ENCODE measurements around the gene RAD51B. TPM values are rescaled to one million over a fixed set of nuclear protein-coding genes. Genes with fewer than 3 reads are reported as not detected.

RAD51B gene
- total RNA-seq, 1 experiment from 2014 or later = 20.0 TPM

- Histone ChIP-seq H3K27ac (ENCODE audit: low read depth, low read length) (no peak overlapping the region), H2AFZ (ENCODE audit: low read depth, low read length, poor library complexity, severe bottlenecking) (no peak overlapping the region), H3K79me2 (ENCODE audit: insufficient read depth, low read length) (no peaks in the 10 kb centered on the region), H3K9me3 (ENCODE audit: control insufficient read depth in 1 of 2, insufficient read depth in 1 of 2, low read depth in 1 of 2, low read length in 2 of 2) (no peaks in the 10 kb centered on the region), H3K4me2 (ENCODE audit: low read length) (no peak overlapping the region), H3K36me3 (ENCODE audit: control insufficient read depth in 1 of 2, insufficient read depth in 2 of 2, low read length in 2 of 2) (no peaks in the 10 kb centered on the region), H3K9me2 (ENCODE audit: insufficient read depth) (no peaks in the 10 kb centered on the region), H4K20me1 (ENCODE audit: insufficient read depth) (no peaks in the 10 kb centered on the region), H3K27me3 (ENCODE audit: insufficient read depth, low read length) (no peaks in the 10 kb centered on the region), H3K4me1 (ENCODE audit: control insufficient read depth in 1 of 2, insufficient read depth in 2 of 2, low read length in 2 of 2) (peaks cover 20 to 38% of the 10 kb centered on the region in 2 experiments), H3K9ac (ENCODE audit: low read length) (no peak overlapping the region), H3K4me3 (replicated peaks in 1 of 2; ENCODE audit: low read depth in 1 of 2, low read length in 2 of 2) (no peak overlapping the region)
- RAD21 ChIA-PET (ENCODE audit: low non-redundant PET in 1 of 2, low total read pairs in 2 of 2, uncharacterized antibody in 2 of 2, unreplicated experiment in 2 of 2) = no interaction called here
- ATAC-seq (no peak), DNase-seq (ENCODE audit: low read depth, low spot score) (no peak)
- CTCF ChIA-PET = no interaction called here
- POLR2A ChIA-PET = no interaction called here
- BruUV-seq (replicated peaks) = no TSS peak
- TF ChIP-seq, protein P1, sequence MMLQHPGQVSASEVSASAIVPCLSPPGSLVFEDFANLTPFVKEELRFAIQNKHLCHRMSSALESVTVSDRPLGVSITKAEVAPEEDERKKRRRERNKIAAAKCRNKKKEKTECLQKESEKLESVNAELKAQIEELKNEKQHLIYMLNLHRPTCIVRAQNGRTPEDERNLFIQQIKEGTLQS (IDR thresholded peaks at IDR 0.05) = no peak
- TF ChIP-seq TCF7L2 (IDR thresholded peaks at IDR 0.05; ENCODE audit: borderline replicate concordance, extremely low read depth, insufficient read depth, insufficient read length) = no peak
- TF ChIP-seq, protein P2, sequence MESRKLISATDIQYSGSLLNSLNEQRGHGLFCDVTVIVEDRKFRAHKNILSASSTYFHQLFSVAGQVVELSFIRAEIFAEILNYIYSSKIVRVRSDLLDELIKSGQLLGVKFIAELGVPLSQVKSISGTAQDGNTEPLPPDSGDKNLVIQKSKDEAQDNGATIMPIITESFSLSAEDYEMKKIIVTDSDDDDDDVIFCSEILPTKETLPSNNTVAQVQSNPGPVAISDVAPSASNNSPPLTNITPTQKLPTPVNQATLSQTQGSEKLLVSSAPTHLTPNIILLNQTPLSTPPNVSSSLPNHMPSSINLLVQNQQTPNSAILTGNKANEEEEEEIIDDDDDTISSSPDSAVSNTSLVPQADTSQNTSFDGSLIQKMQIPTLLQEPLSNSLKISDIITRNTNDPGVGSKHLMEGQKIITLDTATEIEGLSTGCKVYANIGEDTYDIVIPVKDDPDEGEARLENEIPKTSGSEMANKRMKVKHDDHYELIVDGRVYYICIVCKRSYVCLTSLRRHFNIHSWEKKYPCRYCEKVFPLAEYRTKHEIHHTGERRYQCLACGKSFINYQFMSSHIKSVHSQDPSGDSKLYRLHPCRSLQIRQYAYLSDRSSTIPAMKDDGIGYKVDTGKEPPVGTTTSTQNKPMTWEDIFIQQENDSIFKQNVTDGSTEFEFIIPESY (IDR thresholded peaks at IDR 0.05; ENCODE audit: extremely low read depth, insufficient replicate concordance, low read length) = no peak
- TF ChIP-seq EGR1 (IDR thresholded peaks at IDR 0.05; ENCODE audit: low read depth) = no peak
- TF ChIP-seq YY1 (IDR thresholded peaks at IDR 0.05; ENCODE audit: extremely low read depth, insufficient replicate concordance, low read depth, low read length) = no peak
- TF ChIP-seq, protein P3, sequence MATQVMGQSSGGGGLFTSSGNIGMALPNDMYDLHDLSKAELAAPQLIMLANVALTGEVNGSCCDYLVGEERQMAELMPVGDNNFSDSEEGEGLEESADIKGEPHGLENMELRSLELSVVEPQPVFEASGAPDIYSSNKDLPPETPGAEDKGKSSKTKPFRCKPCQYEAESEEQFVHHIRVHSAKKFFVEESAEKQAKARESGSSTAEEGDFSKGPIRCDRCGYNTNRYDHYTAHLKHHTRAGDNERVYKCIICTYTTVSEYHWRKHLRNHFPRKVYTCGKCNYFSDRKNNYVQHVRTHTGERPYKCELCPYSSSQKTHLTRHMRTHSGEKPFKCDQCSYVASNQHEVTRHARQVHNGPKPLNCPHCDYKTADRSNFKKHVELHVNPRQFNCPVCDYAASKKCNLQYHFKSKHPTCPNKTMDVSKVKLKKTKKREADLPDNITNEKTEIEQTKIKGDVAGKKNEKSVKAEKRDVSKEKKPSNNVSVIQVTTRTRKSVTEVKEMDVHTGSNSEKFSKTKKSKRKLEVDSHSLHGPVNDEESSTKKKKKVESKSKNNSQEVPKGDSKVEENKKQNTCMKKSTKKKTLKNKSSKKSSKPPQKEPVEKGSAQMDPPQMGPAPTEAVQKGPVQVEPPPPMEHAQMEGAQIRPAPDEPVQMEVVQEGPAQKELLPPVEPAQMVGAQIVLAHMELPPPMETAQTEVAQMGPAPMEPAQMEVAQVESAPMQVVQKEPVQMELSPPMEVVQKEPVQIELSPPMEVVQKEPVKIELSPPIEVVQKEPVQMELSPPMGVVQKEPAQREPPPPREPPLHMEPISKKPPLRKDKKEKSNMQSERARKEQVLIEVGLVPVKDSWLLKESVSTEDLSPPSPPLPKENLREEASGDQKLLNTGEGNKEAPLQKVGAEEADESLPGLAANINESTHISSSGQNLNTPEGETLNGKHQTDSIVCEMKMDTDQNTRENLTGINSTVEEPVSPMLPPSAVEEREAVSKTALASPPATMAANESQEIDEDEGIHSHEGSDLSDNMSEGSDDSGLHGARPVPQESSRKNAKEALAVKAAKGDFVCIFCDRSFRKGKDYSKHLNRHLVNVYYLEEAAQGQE (IDR thresholded peaks at IDR 0.05; ENCODE audit: low read depth) = no peak
- no peak for TF ChIP-seq FOSL1 (IDR thresholded peaks at IDR 0.05; ENCODE audit: low read depth)
- TF ChIP-seq SIN3A (IDR thresholded peaks at IDR 0.05; ENCODE audit: low read depth) = no peak
- no peak for TF ChIP-seq POLR2A (IDR thresholded peaks at IDR 0.05; ENCODE audit: borderline replicate concordance, extremely low read depth, insufficient read depth, insufficient read length)
- TF ChIP-seq ZFX (IDR thresholded peaks at IDR 0.05) = no peak
- no peak for TF ChIP-seq POLR2AphosphoS5 (IDR thresholded peaks at IDR 0.05; ENCODE audit: low read depth, low read length)
- TF ChIP-seq CTCF (IDR thresholded peaks at IDR 0.05 in 2 of 3, conservative IDR thresholded peaks at IDR 0.05 in 1 of 3; ENCODE audit: borderline replicate concordance in 1 of 3, insufficient read depth in 1 of 3, low read depth in 2 of 3, low read length in 2 of 3) = no peak
- no peak for TF ChIP-seq EZH2 (IDR thresholded peaks at IDR 0.05)
- TF ChIP-seq EZH2phosphoT487 (IDR thresholded peaks at IDR 0.05; ENCODE audit: borderline replicate concordance) = no peak
- intact Hi-C loops (cut with micrococcal nuclease) = no loop called here
Measured at GRCh38 chr14:68439676-68440075, 620.1 kb downstream of the RAD51B start.

All from HCT116 (cell line).